HepG2 (cell line): ENCODE results near the gene SLC17A3.

Experiments used
- BCLAF1 ChIP-seq: fragments of 450-650 bp; IDR thresholded peaks from 2 replicates; pipeline ENCODE4 v1.6.1; 2017; ENCODE audit warnings: mild to moderate bottlenecking
- BRCA1 ChIP-seq: sonication (generic); formaldehyde crosslinking; IDR thresholded peaks from 2 replicates; pipeline ENCODE4 v1.4.0; 2020; ENCODE audit warnings: missing genetic modification reagents
- MEIS1 ChIP-seq: sonication (generic); formaldehyde crosslinking; IDR thresholded peaks from 2 replicates; pipeline ENCODE4 v1.9.0; 2021; ENCODE audit warnings: mild to moderate bottlenecking, missing genetic modification reagents, moderate library complexity, borderline replicate concordance
- POLR2A ChIP-seq, 2 experiments: IDR thresholded peaks; 2 replicates each; pipeline ENCODE4 v1.6.1; 2011; ENCODE audit warnings: low read depth in 2 of 2, low read length in 2 of 2, mild to moderate bottlenecking in 1 of 2, moderate library complexity in 1 of 2; ENCODE audit not compliant: insufficient read depth in 1 of 2
- POLR2AphosphoS5 ChIP-seq: IDR thresholded peaks from 2 replicates; pipeline ENCODE4 v1.6.1; 2012; ENCODE audit warnings: low read depth, low read length
- SAP130 ChIP-seq: IDR thresholded peaks from 2 replicates; pipeline ENCODE4 v1.6.1; 2016; ENCODE audit warnings: low read depth
- TAF1 ChIP-seq: sonication (generic); formaldehyde crosslinking; IDR thresholded peaks from 2 replicates; pipeline ENCODE4 v1.4.0; 2020; ENCODE audit warnings: missing genetic modification reagents
- TFE3 ChIP-seq: IDR thresholded peaks from 2 replicates; pipeline ENCODE4 v1.6.1; 2016
- TF ChIP-seq, protein P1 (sequence below): sonication (generic); formaldehyde crosslinking; IDR thresholded peaks from 2 replicates; pipeline ENCODE4 v1.5.0; 2020; ENCODE audit warnings: mild to moderate bottlenecking, missing genetic modification reagents, moderate library complexity
- TF ChIP-seq, protein P2 (sequence below): sonication (generic); formaldehyde crosslinking; IDR thresholded peaks from 2 replicates; pipeline ENCODE4 v1.5.0; 2020; ENCODE audit warnings: mild to moderate bottlenecking, missing genetic modification reagents
- TF ChIP-seq, protein P3 (sequence below): sonication (generic); formaldehyde crosslinking; IDR thresholded peaks from 2 replicates; pipeline ENCODE4 v1.5.1; 2020; ENCODE audit warnings: mild to moderate bottlenecking, missing genetic modification reagents

GRCh38 chr6:25918083-25918683 is 44.1 kb upstream of the SLC17A3 start:
- TF ChIP-seq TFE3 (CRISPR knock-in tag): no peak
- no peak for TF ChIP-seq BCLAF1
- TF ChIP-seq, protein P1, sequence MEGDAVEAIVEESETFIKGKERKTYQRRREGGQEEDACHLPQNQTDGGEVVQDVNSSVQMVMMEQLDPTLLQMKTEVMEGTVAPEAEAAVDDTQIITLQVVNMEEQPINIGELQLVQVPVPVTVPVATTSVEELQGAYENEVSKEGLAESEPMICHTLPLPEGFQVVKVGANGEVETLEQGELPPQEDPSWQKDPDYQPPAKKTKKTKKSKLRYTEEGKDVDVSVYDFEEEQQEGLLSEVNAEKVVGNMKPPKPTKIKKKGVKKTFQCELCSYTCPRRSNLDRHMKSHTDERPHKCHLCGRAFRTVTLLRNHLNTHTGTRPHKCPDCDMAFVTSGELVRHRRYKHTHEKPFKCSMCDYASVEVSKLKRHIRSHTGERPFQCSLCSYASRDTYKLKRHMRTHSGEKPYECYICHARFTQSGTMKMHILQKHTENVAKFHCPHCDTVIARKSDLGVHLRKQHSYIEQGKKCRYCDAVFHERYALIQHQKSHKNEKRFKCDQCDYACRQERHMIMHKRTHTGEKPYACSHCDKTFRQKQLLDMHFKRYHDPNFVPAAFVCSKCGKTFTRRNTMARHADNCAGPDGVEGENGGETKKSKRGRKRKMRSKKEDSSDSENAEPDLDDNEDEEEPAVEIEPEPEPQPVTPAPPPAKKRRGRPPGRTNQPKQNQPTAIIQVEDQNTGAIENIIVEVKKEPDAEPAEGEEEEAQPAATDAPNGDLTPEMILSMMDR: no peak
- TF ChIP-seq, protein P2, sequence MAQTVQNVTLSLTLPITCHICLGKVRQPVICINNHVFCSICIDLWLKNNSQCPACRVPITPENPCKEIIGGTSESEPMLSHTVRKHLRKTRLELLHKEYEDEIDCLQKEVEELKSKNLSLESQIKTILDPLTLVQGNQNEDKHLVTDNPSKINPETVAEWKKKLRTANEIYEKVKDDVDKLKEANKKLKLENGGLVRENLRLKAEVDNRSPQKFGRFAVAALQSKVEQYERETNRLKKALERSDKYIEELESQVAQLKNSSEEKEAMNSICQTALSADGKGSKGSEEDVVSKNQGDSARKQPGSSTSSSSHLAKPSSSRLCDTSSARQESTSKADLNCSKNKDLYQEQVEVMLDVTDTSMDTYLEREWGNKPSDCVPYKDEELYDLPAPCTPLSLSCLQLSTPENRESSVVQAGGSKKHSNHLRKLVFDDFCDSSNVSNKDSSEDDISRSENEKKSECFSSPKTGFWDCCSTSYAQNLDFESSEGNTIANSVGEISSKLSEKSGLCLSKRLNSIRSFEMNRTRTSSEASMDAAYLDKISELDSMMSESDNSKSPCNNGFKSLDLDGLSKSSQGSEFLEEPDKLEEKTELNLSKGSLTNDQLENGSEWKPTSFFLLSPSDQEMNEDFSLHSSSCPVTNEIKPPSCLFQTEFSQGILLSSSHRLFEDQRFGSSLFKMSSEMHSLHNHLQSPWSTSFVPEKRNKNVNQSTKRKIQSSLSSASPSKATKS: no peak
- no peak for TF ChIP-seq SAP130 (CRISPR knock-in tag)
- no peak for TF ChIP-seq TAF1
- no peak for TF ChIP-seq POLR2AphosphoS5
- no peak for TF ChIP-seq POLR2A (IDR thresholded peaks at IDR 0.05; ENCODE audit: insufficient read depth in 1 of 2, low read depth in 2 of 2, low read length in 2 of 2)
- no peak for TF ChIP-seq MEIS1
- no peak for TF ChIP-seq BRCA1
- TF ChIP-seq, protein P3, sequence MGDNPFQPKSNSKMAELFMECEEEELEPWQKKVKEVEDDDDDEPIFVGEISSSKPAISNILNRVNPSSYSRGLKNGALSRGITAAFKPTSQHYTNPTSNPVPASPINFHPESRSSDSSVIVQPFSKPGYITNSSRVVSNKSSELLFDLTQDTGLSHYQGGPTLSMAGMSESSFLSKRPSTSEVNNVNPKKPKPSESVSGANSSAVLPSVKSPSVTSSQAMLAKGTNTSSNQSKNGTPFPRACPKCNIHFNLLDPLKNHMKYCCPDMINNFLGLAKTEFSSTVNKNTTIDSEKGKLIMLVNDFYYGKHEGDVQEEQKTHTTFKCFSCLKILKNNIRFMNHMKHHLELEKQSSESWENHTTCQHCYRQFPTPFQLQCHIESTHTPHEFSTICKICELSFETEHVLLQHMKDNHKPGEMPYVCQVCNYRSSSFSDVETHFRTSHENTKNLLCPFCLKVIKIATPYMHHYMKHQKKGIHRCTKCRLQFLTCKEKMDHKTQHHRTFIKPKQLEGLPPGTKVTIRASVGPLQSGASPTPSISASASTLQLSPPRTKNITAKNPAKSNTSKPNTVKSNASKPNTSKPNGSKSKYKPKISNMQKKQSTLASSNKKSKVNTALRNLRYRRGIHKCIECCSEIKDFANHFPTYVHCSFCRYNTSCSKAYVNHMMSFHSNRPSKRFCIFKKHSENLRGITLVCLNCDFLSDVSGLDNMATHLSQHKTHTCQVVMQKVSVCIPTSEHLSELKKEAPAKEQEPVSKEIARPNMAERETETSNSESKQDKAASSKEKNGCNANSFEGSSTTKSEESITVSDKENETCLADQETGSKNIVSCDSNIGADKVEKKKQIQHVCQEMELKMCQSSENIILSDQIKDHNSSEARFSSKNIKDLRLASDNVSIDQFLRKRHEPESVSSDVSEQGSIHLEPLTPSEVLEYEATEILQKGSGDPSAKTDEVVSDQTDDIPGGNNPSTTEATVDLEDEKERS: no peak
